PC-3 (cell line): Measurements from ENCODE around the gene UROC1.

Experiments used
- EZH2phosphoT487 ChIP-seq: fragments of 300-600 bp; sonication (generic); IDR thresholded peaks from 2 replicates; pipeline ENCODE4 v1.6.1; 2018; ENCODE audit warnings: mild to moderate bottlenecking, antibody characterized with exemption, low read length, borderline replicate concordance
- TF ChIP-seq, protein P1 (sequence below): fragments of 300-600 bp; sonication (generic); conservative IDR thresholded peaks from 2 replicates; pipeline ENCODE4 v1.5.1; 2017; ENCODE audit warnings: antibody characterized with exemption, low read depth, mild to moderate bottlenecking, low read length

DNA sequence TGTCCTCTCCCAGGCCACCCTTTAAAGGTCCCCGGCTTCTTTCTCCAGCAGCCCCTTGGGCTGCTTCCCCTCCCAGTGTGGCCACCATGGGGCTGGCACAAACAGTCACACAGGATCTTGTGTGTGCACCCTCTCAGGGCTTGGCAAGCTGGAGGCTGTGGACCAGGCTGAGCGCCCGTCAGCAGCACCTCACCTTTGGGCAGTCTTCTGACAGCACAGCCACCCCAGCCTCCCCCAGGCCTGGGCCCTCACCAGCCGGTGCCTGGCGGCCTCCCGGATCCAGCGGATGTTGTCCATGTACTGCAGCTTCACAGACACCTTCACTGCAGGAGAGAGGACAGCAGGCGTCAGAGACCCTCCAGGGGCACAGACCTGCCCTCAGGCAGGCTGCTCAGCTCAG is 21.8 kb downstream of the UROC1 start:
- TF ChIP-seq, protein P1, sequence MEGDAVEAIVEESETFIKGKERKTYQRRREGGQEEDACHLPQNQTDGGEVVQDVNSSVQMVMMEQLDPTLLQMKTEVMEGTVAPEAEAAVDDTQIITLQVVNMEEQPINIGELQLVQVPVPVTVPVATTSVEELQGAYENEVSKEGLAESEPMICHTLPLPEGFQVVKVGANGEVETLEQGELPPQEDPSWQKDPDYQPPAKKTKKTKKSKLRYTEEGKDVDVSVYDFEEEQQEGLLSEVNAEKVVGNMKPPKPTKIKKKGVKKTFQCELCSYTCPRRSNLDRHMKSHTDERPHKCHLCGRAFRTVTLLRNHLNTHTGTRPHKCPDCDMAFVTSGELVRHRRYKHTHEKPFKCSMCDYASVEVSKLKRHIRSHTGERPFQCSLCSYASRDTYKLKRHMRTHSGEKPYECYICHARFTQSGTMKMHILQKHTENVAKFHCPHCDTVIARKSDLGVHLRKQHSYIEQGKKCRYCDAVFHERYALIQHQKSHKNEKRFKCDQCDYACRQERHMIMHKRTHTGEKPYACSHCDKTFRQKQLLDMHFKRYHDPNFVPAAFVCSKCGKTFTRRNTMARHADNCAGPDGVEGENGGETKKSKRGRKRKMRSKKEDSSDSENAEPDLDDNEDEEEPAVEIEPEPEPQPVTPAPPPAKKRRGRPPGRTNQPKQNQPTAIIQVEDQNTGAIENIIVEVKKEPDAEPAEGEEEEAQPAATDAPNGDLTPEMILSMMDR = no peak
- TF ChIP-seq EZH2phosphoT487 = no peak
